GM18520 (cell line): Measurements from ENCODE around the gene SERPINA1.
"Not testable (repeated sequence)": the region's sequence is repeated elsewhere in the genome, so short reads cannot be mapped to it uniquely, and the experiment has no call there.

Experiments
- ATAC-seq: cut with Tn5 transposase; IDR thresholded peaks from one replicate; pipeline ENCODE4 v1.9.1; 2021; ENCODE audit not compliant: unreplicated experiment

Gene SERPINA1

DNA sequence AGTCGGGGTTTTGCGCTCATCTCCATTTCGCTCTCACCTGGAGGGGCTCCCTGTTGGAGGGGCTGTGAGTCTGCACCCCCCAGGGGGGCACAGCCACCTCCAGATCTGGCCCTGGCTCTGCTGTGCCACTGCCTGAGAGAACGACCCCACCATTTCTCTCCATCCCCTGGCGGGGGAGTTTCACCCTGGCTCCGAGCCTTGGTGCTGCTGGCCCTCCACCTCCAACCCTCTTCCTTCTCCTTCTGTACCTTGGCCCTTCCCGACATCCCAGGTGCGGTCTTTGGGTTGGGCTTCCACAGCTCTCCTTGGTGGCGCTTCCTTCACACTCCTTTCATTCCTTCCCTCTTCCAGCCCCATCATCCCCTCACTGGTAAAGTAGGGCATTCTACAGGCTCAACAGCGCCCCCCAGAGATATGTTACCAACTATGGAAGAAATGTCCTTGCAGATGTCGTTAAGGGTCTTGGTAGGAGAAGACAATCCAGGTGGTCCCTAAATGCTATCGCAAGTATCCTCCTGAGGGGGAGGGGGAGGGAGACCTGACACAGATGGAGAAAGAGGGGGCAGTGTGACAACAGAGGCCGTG, 16.3 kb downstream of the SERPINA1 start:
- ATAC-seq = no peak

DNA sequence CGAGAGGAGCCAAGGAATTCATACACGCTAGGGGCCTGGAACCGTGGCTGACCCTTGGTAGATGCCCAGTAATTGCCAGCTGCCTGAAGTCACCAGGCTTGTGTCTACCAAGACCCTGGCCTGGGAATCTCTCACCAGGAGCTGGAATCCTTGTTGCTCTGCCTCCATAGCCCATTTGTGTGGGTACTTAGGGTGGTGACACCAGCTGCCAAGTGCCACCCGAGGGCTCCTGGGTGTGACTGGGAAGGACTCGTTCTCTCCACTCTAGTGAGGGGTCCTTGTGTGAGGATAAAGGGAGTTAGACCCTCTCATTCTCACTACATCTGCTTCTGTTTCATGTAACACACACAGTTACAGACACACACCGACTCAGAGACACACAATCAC, 17.9 kb downstream of the SERPINA1 start:
- ATAC-seq = no peak

DNA sequence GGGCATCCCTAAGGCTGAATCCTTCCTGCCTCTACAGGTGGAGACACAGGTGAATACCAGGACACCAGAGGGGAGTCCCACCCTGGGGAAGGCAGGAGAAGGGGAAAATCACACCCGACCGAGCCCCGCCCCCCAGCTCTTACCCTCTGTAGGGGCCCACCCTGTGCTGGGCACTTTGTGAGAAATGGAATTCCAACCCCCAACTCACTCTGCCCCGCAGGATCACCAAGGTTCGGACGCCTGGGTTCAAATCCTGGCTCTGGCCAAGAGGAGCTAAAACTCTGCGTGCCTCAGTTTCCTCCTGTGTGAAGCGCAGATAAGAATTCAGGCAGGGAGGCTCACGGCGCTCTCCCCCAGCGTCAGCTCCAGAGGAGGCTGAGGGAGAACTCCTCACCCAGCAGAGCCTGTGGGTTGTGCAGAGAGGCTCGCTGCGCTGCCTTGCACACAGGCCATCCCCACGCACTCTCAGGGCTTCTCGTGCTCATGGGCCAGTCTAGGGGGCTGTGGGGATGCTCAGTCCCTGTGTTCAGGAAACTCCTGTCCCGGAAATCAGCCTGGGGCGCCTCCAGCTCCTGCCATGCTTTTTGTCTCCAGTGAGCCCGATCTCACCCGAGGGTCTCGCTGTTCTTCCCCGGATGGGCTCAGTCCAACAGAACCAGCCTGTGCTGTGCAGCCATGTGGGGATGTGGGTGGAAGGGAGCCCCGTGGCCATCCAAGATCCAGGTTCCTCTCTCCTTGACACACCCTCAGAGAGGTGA, 18.5 kb downstream of the SERPINA1 start:
- ATAC-seq = not testable (repeated sequence)

DNA sequence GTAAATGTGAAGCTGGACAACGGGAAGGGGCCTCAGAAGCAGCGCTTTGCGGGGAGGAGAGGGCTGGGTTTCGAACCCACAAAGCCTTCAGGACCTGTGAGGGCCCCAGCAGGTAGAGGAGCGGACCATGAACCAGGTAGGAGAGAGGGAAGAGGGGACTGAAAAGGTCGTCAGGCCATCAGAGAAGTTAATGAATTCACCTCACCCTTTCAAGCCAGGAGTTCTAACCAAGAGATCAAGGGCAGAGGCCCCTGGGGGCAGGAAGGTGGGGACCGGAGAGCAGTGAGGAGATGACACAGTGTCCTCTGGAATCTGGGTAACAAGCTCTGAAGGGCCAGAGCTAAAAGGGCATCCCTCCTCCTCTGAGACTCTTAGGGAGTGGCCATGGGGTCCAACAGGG, 19.4 kb downstream of the SERPINA1 start:
- no peak for ATAC-seq

DNA sequence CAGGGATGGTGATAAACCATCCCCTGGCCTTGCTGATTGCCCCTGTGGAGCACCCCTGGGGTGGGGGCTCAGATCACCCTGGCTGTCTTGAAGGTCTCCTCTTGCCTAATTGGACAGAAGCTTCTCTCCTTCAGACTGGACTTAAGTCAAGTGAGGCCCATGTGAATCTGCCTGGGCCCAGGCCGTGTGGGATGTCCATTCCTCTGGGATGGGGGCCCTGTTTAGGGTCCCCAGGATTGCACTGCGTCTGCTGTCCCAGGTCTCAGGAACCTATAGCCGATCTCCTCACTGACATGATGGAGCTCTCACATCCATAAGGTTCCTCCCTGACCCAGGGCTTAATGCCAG, 20.2 kb downstream of the SERPINA1 start:
- ATAC-seq = no peak

DNA sequence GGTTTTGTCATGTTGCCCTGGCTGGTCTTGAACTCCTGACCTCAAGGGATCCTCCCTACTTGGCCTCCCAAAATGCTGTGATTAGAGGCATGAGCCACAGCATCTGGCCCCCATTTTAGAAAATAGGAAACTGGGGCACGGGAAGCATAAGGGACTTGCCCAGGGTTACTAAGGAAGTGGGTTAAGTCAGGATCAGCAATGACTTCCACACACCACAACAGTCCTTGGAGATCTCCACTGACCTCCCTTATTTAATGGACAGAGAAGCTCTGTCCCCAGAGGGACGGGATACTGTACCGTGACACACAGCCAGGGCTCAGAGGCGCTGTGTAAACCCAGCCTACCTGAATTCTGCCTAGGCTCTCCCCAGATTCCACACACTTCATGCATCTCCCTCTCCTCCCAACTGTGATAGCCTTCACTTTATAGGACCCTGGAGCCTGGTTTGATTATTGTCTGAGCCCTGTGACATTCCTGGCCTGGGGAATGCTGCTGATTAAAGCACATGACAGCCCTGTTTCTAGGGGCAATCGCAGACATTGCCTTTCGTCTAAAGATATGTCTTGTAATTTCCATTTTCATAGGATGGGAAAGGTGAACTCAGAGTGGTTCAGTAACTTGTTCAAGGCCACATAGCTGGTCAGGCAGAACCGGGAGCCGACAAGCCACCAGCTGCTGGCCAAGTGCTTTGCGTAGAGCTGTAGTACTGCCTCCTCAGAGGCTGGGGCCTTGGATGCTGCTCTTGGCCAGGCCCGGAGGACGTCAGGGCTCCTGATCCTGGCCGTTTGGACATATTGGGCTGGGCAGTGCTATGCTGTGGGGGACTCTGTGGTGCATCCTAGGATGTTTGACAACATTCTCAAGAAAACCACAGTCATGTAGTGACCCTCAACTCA, 20.8 kb downstream of the SERPINA1 start:
- no peak for ATAC-seq

DNA sequence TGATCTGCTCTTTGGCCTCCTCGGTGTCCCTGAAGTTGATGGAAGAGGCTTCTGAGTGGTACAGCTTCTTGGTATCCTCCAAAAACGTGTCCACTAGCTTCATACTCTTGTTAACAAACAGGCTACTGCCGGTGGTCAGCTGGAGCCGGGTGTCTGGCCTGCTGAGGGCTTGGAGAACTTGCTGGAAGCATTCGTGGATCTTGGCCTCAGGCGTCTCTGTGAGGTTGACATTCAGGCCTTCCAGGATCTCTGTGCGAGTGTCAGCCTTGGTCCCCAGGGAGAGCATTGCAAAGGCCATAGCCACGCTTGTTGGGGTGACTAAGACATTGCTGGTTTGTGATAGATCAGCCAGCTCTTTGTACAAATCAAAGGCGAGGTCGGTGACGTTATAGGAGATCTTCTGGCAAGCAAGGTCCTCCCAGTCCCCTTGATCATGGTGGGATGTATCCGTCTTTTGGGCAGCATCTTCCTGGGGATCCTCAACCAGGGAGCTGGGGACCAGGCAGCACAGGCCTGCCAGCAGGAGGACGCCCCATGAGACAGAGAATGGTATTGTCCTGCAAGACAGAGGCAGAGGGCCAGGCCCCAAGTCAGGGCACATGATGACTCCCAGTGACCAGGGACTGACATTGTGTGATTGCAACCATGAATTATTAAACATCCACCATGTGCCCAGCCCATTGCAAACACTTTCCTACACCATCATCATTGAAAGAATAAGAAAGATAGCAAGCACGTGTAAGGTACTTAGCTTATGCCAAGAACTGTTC, 22.1 kb downstream of the SERPINA1 start, which contains the start of gene SERPINA2:
Gene SERPINA2 (minus strand): TSS at position 553 of the 770 bp plus-strand sequence.
- no peak for ATAC-seq

DNA sequence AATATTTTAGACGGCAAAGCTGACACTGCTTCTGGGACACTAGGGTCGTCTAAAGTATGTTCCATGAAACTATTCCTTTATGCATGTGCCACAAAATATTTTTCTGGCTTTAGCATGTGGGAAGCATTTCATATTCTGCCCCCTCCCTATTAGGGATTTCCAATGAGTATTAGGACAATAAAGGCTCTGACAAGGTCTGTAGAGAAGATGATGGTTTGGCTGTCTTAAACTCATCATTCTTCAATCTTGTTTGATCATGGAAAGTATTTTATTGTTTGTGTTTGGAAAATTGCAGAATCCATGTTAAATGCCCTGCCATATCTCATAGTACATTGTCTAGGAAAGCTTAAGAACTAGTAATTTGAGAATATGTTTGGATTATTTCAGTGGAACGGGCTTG, 22.8 kb downstream of the SERPINA1 start:
- ATAC-seq = no peak

DNA sequence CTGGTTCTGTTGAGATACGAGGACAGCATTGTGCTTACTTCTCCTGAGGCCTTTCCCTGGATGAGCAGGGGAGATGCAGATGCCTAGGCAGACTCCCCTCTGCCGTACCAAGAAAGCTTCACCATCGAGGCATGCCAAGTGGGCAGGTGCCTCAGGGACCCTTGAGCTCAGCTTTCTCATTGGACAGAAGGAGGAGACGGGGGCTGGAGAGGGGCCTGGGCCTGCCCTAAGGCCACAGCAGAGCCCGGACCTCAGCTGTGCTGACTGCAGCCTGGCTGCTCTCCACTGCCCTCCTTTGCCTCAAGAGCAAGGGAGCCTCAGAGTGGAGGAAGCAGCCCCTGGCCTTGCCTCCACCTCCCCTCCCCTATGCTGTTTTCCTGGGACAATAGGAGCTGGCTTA, 23.4 kb downstream of the SERPINA1 start:
- ATAC-seq = no peak

DNA sequence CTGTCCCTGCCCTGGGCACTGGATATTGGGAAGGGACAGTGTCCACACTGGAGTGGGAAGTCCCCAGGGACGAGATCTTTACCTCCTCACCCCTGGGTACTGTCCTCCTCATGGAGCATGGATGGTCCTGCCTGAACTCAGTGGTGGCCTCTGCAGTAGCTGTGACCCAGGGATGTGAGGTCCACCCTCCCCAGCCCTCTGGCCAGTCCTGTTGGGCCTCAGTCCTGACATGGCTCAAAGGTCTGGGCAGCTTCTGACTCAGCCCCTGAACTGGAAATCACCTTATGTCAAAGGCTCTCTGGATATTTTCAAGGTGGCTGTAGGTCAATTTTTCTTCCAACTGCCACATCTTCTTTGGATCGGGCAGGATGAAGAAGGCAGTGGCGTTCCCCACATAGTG, 24.4 kb downstream of the SERPINA1 start:
- ATAC-seq = no peak

DNA sequence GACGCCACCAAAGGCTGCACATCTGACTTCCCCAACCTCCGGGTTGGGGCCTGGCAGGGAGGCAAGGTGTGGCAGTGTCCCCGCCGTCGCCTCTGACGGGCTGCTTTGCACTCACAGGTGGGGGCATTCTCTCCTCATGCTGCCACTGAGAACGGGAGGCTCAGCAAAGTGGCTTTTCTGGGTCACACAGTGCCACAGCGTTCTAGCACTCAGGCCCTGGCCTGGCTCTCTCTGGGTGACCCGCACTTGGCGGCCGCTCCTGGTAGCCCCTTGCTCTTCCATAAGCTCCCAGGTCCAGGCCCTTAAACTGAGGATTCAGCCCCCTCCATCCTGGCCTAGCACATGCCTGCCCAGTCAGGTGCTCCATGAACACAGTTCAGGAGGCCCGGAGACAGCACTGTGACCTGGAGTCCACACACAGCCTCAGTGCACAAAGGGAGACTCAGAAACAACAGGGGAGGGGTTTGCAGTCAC, 25.2 kb downstream of the SERPINA1 start:
- ATAC-seq = no peak

DNA sequence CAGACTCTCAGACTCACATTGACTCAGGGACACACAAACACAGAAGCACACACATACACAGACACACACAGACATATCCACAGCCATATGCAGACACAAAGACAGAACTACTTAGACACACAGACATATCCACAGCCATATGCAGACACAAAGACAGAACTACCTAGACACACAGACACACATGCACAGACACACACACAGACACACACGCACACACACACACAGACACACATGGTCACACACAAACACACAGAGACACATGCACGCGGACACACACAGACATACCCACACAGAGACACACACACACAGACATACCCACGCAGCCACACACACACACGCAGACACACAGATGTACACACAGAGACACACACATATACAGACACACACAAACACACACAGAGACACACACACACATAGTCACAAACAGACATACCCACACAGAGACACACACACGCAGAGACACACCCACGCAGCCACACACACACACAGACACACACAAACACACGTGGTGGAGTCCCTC, 25.7 kb downstream of the SERPINA1 start:
- ATAC-seq = no peak

DNA sequence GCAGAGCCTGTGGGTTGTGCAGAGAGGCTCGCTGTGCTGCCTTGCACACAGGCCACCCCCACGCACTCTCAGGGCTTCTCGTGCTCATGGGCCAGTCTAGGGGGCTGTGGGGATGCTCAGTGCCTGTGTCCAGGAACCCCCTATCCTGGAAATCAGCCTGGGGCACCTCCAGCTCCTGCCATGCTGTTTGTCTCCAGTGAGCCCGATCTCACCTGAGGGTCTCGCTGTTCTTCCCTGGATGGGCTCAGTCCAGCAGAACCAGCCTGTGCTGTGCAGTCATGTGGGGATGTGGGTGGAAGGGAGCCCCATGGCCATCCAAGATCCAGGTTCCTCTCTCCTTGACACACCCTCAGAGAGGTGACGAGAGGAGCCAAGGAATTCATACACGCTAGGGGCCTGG, 26.7 kb downstream of the SERPINA1 start:
- ATAC-seq = no peak

DNA sequence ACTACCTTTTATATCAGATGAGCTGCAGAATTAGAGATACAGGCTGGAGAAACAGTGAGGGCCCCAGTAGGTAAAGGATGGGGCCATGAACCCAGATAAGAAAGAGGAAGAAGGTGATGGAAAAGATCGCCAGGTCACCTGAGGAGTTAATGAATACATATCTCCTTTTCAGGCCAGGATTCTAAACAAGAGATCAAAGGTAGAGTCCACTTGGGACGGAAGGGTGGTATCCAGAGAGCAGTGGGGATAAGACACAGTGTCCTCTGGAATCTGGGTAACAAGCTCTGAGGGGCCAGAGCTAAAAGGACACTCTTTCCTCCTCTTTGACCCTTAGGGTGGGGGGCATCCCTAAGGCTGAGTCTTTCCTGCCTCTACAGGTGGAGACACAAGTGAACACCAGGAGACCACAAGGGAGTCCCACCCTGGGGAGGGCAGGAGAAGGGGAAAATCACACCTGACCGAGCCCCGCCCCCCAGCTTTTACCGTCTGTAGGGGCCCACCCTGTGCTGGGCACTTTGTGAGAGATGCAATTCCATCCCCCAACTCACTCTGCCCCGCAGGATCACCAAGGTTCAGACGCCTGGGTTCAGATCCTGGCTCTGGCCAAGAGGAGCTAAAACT, 27.3 kb downstream of the SERPINA1 start:
- ATAC-seq = no peak

DNA sequence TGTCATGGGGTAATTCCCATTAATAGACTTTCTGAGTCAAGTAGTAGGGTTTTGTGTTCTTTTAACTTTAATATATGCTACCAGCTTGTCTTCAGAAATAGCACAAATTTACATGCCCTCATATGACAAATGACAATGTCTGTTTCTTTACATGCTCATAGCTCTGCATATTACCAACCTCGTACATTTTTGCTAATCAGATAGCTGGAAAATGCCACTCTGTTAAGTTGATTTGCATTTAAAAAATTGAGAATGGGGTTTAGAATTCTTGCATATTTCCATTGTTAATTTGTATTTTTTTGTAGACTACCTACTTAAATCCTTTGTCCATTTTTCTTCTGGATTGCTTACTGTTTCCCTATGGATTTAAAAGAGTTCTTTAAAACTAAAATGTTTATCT, 31.2 kb downstream of the SERPINA1 start:
- no peak for ATAC-seq

DNA sequence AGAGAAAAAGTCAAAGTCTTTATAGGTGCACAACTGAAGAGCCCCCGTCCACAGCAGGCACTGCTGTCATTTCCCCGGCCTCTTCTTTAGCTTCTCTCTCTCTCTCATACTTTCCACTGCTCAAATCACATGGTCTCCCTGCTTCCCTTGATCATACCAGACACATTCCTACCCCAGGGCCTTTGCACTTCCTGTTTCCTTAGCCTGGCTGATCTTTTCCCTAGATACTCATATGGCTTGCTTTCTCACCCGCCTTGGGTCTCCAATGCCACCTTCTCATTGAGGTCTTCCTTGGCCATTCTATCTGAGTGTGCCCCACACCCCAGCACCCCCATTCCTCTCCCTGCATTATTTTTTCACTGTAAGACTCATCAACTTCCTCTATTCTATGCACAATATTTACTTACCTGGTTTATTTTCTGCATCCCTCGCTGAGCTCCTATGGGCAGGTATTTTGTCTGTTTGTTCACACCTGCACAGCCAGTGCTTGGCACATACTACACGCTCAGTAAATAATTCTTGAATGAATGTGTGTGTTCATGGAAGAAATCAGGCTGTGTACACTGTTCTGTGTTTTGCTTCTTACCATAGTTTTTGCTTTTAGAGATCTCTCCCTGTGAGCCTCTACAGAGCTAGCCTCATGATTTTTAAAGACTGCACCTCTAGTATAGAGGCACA, 31.9 kb downstream of the SERPINA1 start:
- no peak for ATAC-seq

DNA sequence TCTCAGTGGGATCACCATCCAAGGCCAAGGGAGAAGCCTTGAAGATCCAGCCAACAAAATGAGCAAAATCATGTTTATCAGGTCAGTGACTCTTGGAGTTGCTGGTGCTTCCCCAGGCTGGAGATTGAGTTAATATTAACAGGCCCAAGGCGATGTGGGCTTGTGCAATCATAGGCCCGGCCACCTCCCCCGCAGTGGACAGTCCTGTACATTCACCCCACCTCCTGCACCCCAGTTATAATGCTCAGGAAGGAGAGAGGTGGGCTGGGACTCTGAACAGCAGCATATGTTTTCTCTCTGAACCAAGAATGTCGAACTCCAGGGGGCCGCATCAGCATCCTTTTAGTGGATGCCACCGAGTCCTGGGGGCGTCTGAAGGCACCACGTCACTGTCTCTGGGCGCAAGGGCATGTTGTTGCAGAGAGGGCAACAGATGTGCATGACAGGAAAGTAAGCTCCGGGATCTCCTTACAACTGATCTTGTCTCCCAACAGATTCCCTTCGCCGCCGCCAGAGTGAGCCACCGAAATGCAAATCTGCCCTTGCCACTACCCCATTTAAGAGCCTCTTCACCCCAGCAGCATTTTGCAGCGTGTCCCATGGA, 33.1 kb downstream of the SERPINA1 start:
- ATAC-seq = no peak

DNA sequence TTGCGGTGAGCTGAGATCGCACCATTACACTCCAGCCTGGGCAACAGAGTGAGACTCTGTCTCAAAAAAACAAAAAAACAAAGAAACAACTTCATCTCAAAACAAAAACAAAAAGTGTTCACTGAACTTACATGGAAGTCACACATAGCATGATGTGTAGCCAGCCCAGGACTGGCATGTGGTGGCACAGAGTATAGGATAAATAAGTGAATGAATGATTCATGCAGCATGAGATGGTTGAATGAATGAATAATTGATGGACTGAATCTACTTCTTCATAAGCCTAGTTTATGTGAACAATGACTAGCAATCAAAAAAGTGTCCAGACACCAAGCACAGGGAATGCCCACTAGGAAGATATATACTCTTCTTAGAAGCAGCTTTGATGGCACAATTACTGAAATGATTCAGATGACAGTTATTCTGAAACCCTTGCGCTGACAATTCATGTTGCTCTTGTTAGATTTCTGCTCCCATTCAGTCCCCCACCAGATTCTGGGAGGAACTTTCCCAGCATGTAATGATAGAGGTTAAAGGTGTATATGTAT, 33.7 kb downstream of the SERPINA1 start:
- no peak for ATAC-seq

DNA sequence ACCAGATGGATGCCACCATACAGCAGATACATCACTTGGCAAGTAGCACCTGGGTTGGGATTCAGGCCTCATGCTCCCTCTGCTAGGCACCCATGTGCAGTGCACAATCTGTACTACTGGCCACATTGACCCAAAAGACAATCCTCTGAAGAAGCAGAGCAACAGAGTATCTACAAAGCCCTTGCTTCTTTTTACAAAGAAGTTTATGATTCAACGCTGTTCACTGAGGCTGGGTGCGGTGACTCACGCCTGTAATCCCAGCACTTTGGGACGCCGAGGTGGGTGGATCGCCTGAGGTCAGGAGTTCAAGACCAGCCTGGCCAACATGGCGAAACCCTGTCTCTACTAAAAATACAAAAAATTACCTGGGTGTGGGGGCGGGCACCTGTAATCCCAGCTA, 34.2 kb downstream of the SERPINA1 start:
- ATAC-seq = not testable (repeated sequence)
